Mesothelial cell of epicardium (in vitro differentiated cells): Measurements from ENCODE around the gene SYTL2. TPM values are rescaled to one million over a fixed set of nuclear protein-coding genes. Genes with fewer than 3 reads are reported as not detected.

Source experiments
- DNase-seq, 2 experiments: peaks; one replicate each; pipeline ENCODE4 v3.0.0; 2021; ENCODE audit warnings: low spot score in 2 of 2; ENCODE audit not compliant: unreplicated experiment in 2 of 2
- H3K27ac Mint-ChIP-seq: 2 replicates; pipeline ENCODE4 v1.8.0; 2021; ENCODE audit warnings: mixed read lengths
- H3K27me3 Mint-ChIP-seq: 2 replicates; pipeline ENCODE4 v1.8.0; 2021; ENCODE audit warnings: low read depth, mixed read lengths
- H3K36me3 Mint-ChIP-seq: 2 replicates; pipeline ENCODE4 v1.8.0; 2021; ENCODE audit warnings: mixed read lengths
- H3K4me1 Mint-ChIP-seq: 2 replicates; pipeline ENCODE4 v1.8.0; 2021; ENCODE audit warnings: mixed read lengths
- H3K4me3 Mint-ChIP-seq: 2 replicates; pipeline ENCODE4 v1.8.0; 2021; ENCODE audit warnings: mild to moderate bottlenecking, moderate library complexity, mixed read lengths
- H3K9me3 Mint-ChIP-seq: 2 replicates; pipeline ENCODE4 v1.8.0; 2021; ENCODE audit warnings: mixed read lengths
- total RNA-seq: library from RNA; stranded (reverse); gene quantifications from 3 replicates; pipeline ENCODE4 v1.2.1, GENCODE V29; 2021
- TF ChIP-seq, protein P1 (sequence below): fragments of 200-600 bp; sonication (generic); IDR thresholded peaks from one replicate; pipeline ENCODE4 v1.5.0; 2021; ENCODE audit warnings: antibody characterized with exemption; ENCODE audit not compliant: unreplicated experiment

SYTL2 gene
- total RNA-seq, 1 donor from 2014 or later: 9.9 TPM

DNA sequence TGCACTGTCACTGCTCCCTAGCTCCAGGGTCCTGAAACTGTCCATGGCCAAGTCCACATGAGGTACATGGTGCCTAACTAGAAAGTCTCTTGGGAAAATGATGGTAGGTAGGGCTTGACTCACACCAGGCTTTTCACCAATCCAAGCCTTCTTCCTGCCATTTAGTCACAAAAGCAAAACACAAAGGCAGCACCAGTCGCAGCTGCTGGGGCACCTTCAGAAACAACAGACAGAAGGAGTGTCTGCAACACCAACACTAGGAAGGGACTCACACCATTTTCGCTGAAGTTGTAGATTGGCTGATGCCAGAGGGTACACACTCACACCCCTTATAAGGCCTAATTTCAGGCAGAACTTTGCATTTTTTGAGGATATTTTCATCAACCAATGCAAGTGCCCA lies 55.7 kb downstream of the SYTL2 start:
- Mint-ChIP-seq H3K9me3 (no peaks in the 10 kb centered on the region), H3K36me3 (no peaks in the 10 kb centered on the region), H3K27me3 (no peaks in the 10 kb centered on the region), H3K4me1 (peaks cover 2% of the 10 kb centered on the region), H3K4me3 (no peak overlapping the region), H3K27ac (no peak overlapping the region)
- TF ChIP-seq, protein P1, sequence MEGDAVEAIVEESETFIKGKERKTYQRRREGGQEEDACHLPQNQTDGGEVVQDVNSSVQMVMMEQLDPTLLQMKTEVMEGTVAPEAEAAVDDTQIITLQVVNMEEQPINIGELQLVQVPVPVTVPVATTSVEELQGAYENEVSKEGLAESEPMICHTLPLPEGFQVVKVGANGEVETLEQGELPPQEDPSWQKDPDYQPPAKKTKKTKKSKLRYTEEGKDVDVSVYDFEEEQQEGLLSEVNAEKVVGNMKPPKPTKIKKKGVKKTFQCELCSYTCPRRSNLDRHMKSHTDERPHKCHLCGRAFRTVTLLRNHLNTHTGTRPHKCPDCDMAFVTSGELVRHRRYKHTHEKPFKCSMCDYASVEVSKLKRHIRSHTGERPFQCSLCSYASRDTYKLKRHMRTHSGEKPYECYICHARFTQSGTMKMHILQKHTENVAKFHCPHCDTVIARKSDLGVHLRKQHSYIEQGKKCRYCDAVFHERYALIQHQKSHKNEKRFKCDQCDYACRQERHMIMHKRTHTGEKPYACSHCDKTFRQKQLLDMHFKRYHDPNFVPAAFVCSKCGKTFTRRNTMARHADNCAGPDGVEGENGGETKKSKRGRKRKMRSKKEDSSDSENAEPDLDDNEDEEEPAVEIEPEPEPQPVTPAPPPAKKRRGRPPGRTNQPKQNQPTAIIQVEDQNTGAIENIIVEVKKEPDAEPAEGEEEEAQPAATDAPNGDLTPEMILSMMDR: no peak
- DNase-seq: no peak

GRCh38 chr11:85752890-85753581 lies 57.9 kb downstream of the SYTL2 start:
- no peak for DNase-seq
- Mint-ChIP-seq H3K27me3 (no peaks in the 10 kb centered on the region), H3K4me1 (peaks cover 4% of the 10 kb centered on the region), H3K27ac (no peak overlapping the region), H3K36me3 (no peaks in the 10 kb centered on the region), H3K9me3 (no peaks in the 10 kb centered on the region), H3K4me3 (no peak overlapping the region)
- TF ChIP-seq, protein P1: no peak

GRCh38 chr11:85752201-85752889 lies 58.6 kb downstream of the SYTL2 start:
- Mint-ChIP-seq H3K4me1 (peaks cover 2% of the 10 kb centered on the region), H3K27ac (no peak overlapping the region), H3K4me3 (no peak overlapping the region), H3K36me3 (no peaks in the 10 kb centered on the region), H3K27me3 (no peaks in the 10 kb centered on the region), H3K9me3 (no peaks in the 10 kb centered on the region)
- TF ChIP-seq, protein P1: no peak
- DNase-seq: no peak

GRCh38 chr11:85751724-85752123 lies 59.2 kb downstream of the SYTL2 start:
- H3K9me3 Mint-ChIP-seq: no peaks in the 10 kb centered on the region
- TF ChIP-seq, protein P1: no peak
- no peak overlapping the region for H3K4me3 Mint-ChIP-seq
- no peaks in the 10 kb centered on the region for H3K36me3 Mint-ChIP-seq
- H3K4me1 Mint-ChIP-seq: peaks cover 2% of the 10 kb centered on the region
- no peak overlapping the region for H3K27ac Mint-ChIP-seq
- H3K27me3 Mint-ChIP-seq: no peaks in the 10 kb centered on the region
- no peak for DNase-seq

GRCh38 chr11:85750646-85751045 lies 60.3 kb downstream of the SYTL2 start:
- H3K9me3 Mint-ChIP-seq: no peaks in the 10 kb centered on the region
- H3K27me3 Mint-ChIP-seq: no peaks in the 10 kb centered on the region
- H3K4me3 Mint-ChIP-seq: no peak overlapping the region
- DNase-seq: no peak
- TF ChIP-seq, protein P1: no peak
- no peaks in the 10 kb centered on the region for H3K36me3 Mint-ChIP-seq
- peaks cover 2% of the 10 kb centered on the region for H3K4me1 Mint-ChIP-seq
- no peak overlapping the region for H3K27ac Mint-ChIP-seq
